Gastroesophageal sphincter (tissue), 4 donors: Measurements from ENCODE around the gene PKP3. TPM values are rescaled to one million over a fixed set of nuclear protein-coding genes. Genes with fewer than 3 reads are reported as not detected.

Experiments used
- ATAC-seq: fragments of 150-250 bp; one replicate; pipeline ENCODE4 v1.9.1; 2016; ENCODE audit warnings: mild to moderate bottlenecking, moderate library complexity
- H3K27ac ChIP-seq, 4 donors: fragments of 200-600 bp; sonication (generic) in 3 of 4; 1 replicate in 3 of 4; 2 replicates in 1 of 4; pipeline ENCODE4 v1.5.1; 2016 to 2019
- H3K27me3 ChIP-seq: fragments of 200-600 bp; sonication (generic); one replicate; pipeline ENCODE4 v1.5.1; 2019
- H3K36me3 ChIP-seq, 2 donors: fragments of 200-600 bp; sonication (generic); one replicate each; pipeline ENCODE4 v1.5.1; 2019; ENCODE audit warnings: control low read depth in 1 of 2
- H3K4me1 ChIP-seq, 3 donors: fragments of 200-600 bp; sonication (generic); 1 replicate in 2 of 3; 2 replicates in 1 of 3; pipeline ENCODE4 v1.5.1; 2016 to 2019; ENCODE audit warnings: control low read depth in 2 of 3
- H3K4me3 ChIP-seq, 2 donors: fragments of 200-600 bp; sonication (generic); one replicate each; pipeline ENCODE4 v1.5.1; 2019; ENCODE audit warnings: mild to moderate bottlenecking in 1 of 2, moderate library complexity in 1 of 2
- H3K9me3 ChIP-seq, 3 donors: fragments of 200-600 bp; sonication (generic); one replicate each; pipeline ENCODE4 v1.5.1; 2017 to 2019; ENCODE audit warnings: control low read depth in 2 of 3
- EP300 ChIP-seq: sonication (generic); formaldehyde crosslinking; IDR thresholded peaks from one replicate; pipeline ENCODE4 v1.6.1; 2017; ENCODE audit warnings: antibody characterized with exemption, mild to moderate bottlenecking
- POLR2A ChIP-seq, 2 donors: fragments of 450-650 bp; IDR thresholded peaks; one replicate each; pipeline ENCODE4 v1.6.1; 2017; ENCODE audit warnings: antibody characterized with exemption in 2 of 2, mild to moderate bottlenecking in 2 of 2, moderate library complexity in 1 of 2
- POLR2AphosphoS5 ChIP-seq: sonication (generic); formaldehyde crosslinking; IDR thresholded peaks from one replicate; pipeline ENCODE4 v1.6.1; 2017; ENCODE audit warnings: antibody characterized with exemption
- WGBS, 2 donors: methylation state at CpG; one replicate each; pipeline ENCODE4 v1.1.5; 2018; ENCODE audit warnings: low coverage in 1 of 2; 5-methylcytosine and 5-hydroxymethylcytosine counted together
- total RNA-seq, 4 donors: library from RNA; depleted of rRNA; stranded (reverse); fragments of >200 nt; gene quantifications; one replicate each; pipeline ENCODE4 v1.1.0, GENCODE V29; 2016
- TF ChIP-seq, protein P1 (sequence below), 4 experiments: fragments of 200-600 bp in 2 of 4; fragments of 450-650 bp in 2 of 4; sonication (generic) in 1 of 4; IDR thresholded peaks; one replicate each; pipeline ENCODE4 v1.5.1; 2017 to 2019; ENCODE audit warnings: antibody characterized with exemption in 4 of 4, mild to moderate bottlenecking in 2 of 4, moderate library complexity in 2 of 4

The PKP3 gene
- total RNA-seq, 4 donors from 2014 or later = 0.67 to 14.3 (median 2.3) TPM

DNA sequence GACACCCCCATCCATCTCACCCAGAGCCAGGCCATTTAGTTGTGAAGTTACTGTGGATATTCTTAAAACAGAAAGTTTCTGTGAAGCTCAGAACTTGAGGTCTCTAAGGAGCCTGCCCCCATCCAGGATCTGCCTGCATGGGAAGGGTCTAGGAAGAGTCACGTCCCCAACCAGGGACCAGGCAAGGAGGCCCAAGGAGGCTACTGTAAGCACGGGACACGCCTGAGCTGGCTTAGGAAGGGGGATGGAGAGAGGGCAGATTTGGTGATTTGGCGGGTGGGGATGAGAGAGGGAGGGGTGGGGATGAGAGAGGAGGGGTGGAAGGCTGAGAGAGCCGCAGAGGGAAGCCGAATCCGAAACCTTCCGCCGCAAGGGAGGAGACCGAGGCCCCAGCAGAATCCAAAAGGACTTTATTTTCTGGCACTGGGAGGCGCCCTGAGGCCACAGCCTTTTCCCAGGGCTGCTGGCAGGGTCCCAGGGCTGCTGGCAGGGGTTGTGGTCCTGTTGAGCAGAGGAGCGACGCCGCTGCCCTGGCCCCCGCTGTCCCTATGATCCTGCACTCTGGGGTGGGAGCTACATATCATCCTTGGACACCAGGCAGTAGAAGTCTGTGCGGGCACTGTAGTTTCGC lies 11.4 kb downstream of the PKP3 start:
- peaks cover 24% of the 10 kb centered on the region for H3K27me3 ChIP-seq
- H3K4me3 ChIP-seq = peak overlapping the region in 1 of 2 donors; percentile 80
- peaks cover 0 to 28% (median 12%) of the 10 kb centered on the region in 3 donors for H3K4me1 ChIP-seq
- no peak for ATAC-seq
- H3K27ac ChIP-seq = no peak overlapping the region
- no peaks in the 10 kb centered on the region for H3K36me3 ChIP-seq
- H3K9me3 ChIP-seq = no peaks in the 10 kb centered on the region
- TF ChIP-seq POLR2AphosphoS5 (no peak), EP300 (no peak), POLR2A (IDR thresholded peaks at IDR 0.05) (no peak)
- TF ChIP-seq, protein P1, sequence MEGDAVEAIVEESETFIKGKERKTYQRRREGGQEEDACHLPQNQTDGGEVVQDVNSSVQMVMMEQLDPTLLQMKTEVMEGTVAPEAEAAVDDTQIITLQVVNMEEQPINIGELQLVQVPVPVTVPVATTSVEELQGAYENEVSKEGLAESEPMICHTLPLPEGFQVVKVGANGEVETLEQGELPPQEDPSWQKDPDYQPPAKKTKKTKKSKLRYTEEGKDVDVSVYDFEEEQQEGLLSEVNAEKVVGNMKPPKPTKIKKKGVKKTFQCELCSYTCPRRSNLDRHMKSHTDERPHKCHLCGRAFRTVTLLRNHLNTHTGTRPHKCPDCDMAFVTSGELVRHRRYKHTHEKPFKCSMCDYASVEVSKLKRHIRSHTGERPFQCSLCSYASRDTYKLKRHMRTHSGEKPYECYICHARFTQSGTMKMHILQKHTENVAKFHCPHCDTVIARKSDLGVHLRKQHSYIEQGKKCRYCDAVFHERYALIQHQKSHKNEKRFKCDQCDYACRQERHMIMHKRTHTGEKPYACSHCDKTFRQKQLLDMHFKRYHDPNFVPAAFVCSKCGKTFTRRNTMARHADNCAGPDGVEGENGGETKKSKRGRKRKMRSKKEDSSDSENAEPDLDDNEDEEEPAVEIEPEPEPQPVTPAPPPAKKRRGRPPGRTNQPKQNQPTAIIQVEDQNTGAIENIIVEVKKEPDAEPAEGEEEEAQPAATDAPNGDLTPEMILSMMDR (IDR thresholded peaks at IDR 0.05) = no peak
- WGBS, 2 donors = 37 to 59% methylated on average over 6 to 7 of the region's 17 CpGs

DNA sequence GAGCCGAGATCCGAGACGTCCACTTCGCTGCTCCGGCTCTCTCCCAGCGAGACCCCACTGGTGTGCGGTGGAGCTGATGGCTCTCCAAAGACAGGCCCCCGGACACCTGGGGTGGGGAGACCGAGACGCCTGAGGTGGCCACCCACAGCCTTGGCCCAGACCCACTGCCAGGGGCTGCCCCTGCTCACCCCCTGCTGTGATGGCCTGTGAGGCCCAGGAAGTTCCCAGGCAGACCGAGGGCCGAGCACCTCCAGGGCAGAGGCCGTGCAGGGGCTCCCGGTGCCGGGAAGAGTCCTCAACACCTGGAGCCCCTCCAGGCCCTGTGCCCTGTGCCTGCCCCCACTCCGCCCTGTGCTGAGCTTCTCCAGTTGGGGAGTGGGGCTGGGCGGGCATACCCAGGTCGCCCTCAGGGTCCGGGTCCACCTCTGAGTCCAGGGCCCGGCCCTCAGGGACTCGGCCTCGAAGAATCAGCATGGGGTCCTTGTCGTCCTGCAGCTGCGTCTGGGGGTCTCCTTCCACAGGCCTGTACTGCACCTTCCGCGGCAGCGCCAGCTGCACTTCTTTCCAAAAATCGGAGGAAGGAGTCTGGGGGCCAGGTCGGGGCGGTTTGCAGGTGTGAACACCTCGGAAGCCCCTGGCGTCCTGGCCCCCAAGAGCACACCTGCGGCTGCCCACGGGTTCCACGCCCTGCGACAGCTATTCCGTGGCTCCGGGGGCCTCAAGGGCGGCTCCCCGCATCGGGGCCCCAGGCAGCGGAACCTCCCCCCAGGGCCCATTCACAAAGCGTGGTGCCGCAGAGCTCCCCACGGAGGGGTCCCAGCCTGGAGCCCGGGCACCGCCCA lies 12.2 kb downstream of the PKP3 start:
- H3K4me3 ChIP-seq = peak overlapping the region; percentile 80 to 93
- no peaks in the 10 kb centered on the region for H3K36me3 ChIP-seq
- no peak for TF ChIP-seq POLR2AphosphoS5
- peak in 1 of 2 donors; percentile 3 for TF ChIP-seq POLR2A (IDR thresholded peaks at IDR 0.05)
- peaks cover 0 to 27% (median 12%) of the 10 kb centered on the region in 3 donors for H3K4me1 ChIP-seq
- no peaks in the 10 kb centered on the region for H3K9me3 ChIP-seq
- WGBS, 2 donors = no CpG with 5 or more reads among the region's 47 CpGs
- peaks cover 23% of the 10 kb centered on the region for H3K27me3 ChIP-seq
- H3K27ac ChIP-seq = peak overlapping the region; percentile 48 to 79 (median 61)
- no peak for ATAC-seq

DNA sequence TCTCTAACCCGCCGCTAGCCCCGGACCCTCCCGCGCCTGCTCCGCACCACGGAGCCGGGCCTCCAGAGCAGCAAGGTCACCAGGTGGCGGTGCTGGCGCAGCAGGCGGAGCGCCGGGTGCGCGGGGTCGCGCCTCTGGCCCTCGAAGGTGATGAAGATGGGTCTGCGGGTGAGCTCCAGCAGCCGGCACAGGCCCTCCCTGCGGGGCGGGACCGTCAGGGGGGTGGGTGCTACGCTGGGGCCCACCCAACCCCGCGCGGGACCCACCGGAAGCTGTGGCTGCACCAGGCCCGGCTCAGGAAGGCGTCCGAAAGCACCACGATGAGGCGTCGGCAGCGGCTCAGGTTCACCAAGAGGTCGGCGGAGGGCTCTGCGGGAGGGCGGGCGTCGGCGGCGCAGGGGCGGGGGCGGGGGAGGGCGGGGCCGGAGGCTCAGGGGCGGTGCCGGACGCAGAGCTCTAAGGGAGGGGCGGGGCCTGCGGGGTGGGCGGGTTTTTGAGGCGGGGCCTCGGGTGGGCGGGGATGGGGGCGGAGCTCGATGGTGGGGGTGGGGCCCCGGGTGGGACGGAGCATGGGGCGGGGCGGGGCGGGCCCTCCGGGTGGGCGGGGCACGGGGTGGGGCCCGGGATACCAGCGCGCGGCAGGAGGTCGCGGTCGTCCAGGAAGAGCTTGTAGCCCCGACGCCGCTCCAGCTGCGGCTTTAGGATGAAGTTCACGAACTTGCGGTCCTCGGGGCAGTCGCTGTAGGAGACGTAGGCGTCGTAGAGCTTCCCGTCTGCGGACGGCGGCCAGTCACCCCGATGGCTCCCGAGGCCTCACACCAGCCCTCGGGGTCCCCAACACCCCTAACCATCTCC lies 13.0 kb downstream of the PKP3 start:
- WGBS, 2 donors = no CpG with 5 or more reads among the region's 91 CpGs
- H3K4me1 ChIP-seq = peaks cover 0 to 27% (median 12%) of the 10 kb centered on the region in 3 donors
- H3K4me3 ChIP-seq = peak overlapping the region; percentile 80 to 93
- H3K27ac ChIP-seq = peak overlapping the region; percentile 48 to 79 (median 61)
- TF ChIP-seq POLR2A (IDR thresholded peaks at IDR 0.05) (peak in 1 of 2 donors; percentile 6), POLR2AphosphoS5 (no peak), EP300 (no peak)
- TF ChIP-seq, protein P1 (IDR thresholded peaks at IDR 0.05) = peak in 1 of 4 experiments; percentile 45
- no peaks in the 10 kb centered on the region for H3K36me3 ChIP-seq
- H3K27me3 ChIP-seq = peaks cover 23% of the 10 kb centered on the region
- no peaks in the 10 kb centered on the region for H3K9me3 ChIP-seq
- ATAC-seq = peak; percentile 81

DNA sequence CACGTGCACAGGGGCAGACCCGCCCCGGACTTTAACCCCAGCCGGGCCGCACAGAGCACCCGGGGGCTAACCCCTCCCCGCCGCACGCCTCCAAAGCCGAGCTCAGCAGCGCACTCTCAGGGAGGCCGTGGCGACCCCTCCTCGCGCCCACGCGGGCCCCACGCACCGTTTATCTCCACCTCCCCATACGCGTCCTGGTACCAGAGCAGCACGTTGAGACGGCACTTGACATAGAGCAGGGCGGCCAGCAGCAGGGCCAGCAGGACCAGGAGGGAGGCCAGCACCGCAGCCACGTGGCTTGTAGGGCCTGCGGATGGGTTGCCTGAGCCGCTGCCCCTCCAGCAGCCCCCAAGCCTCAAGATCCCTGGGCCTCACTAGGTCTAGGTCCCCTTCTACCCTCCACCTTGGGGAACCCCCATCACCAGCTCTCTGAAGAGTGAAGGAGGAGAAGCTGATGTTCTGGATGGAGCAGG lies 13.7 kb downstream of the PKP3 start:
- no peak for TF ChIP-seq POLR2A (IDR thresholded peaks at IDR 0.05)
- TF ChIP-seq, protein P1 (IDR thresholded peaks at IDR 0.05) = no peak
- no peak for TF ChIP-seq POLR2AphosphoS5
- TF ChIP-seq EP300 = no peak
- peak overlapping the region in 2 of 4 donors; percentile 33 to 79 for H3K27ac ChIP-seq
- peak overlapping the region in 1 of 2 donors; percentile 80 for H3K4me3 ChIP-seq
- ATAC-seq = no peak
- H3K9me3 ChIP-seq = no peaks in the 10 kb centered on the region
- H3K27me3 ChIP-seq = peaks cover 23% of the 10 kb centered on the region
- peaks cover 0 to 27% (median 12%) of the 10 kb centered on the region in 3 donors for H3K4me1 ChIP-seq
- no peaks in the 10 kb centered on the region for H3K36me3 ChIP-seq
- WGBS, 2 donors = 100% methylated on average over 1 of the region's 28 CpGs; no CpG with 5 or more reads in 1 of the 2 donors
